NCI-H510A treated with DMSO at 0.1 percent for 48 hours (cell line): ENCODE results near the gene ASPN.
A peak's percentile ranks its signal among the peaks of the same experiment; 100 is the strongest.

Experiments
- DNase-seq: peaks from one replicate; lab custom pipeline; 2025; lab: John Stamatoyannopoulos, UW

The ASPN gene

GRCh38 chr9:92504881-92505280 lies 22.6 kb upstream of the ASPN start:
- DNase-seq: no peak

DNA sequence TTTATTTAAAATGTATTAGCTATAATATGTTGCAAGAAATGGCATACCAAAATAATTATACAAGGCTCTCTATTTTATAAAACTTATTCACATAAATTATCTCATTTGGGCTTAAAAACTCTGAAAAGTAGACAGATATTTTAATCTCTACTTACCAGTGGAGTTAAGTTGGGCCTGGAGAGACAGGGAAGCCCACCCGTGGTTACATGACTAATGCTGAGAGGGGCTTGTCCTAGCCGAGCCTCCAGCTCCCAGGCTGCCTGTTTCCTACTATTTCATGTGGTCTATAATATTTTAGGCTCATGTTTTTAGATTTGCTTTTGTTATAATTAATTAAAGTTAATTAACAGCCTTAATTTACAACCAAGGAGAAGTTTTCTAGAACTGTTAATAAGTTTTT lies 20.9 kb upstream of the ASPN start:
- DNase-seq: no peak

DNA sequence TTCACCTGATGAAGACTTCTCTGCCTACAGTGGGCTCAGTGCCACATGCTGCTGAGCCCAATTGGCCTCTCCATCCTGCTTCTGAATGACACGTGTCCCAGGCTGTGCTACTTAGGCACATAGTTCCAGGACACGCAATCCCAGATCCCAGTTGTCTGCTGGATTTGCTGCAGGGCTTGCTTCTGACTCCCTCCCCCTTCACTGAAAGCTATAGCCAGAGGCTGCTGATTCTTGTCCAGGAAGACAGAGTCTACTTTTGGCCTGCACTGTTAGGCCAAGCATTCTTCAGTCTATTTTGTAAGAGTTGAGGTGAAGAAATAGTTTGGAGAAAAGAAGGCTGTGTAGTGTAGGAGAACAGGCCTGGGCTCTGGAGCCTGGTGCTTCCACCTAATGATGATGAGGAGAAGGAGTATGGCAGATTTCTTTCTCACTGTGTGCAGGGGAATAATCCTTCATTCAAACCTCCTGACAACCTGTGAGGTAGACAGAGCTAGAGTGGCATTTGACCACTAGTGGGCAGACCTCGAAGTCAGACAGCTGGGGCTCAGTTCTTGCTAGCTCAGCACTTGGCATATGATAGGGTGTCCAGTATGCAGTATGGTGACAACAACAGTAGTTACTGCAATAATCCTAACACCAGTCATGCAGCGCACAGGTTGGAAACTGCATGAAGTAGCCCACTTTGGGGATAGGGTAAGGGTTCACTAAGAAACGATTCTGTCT lies 19.5 kb upstream of the ASPN start:
- peak; percentile 49 for DNase-seq

- no peak for DNase-seq
Measured at GRCh38 chr9:92500725-92501124, 18.4 kb upstream of the ASPN start.

GRCh38 chr9:92499701-92500100 lies 17.4 kb upstream of the ASPN start:
- DNase-seq: no peak

DNA sequence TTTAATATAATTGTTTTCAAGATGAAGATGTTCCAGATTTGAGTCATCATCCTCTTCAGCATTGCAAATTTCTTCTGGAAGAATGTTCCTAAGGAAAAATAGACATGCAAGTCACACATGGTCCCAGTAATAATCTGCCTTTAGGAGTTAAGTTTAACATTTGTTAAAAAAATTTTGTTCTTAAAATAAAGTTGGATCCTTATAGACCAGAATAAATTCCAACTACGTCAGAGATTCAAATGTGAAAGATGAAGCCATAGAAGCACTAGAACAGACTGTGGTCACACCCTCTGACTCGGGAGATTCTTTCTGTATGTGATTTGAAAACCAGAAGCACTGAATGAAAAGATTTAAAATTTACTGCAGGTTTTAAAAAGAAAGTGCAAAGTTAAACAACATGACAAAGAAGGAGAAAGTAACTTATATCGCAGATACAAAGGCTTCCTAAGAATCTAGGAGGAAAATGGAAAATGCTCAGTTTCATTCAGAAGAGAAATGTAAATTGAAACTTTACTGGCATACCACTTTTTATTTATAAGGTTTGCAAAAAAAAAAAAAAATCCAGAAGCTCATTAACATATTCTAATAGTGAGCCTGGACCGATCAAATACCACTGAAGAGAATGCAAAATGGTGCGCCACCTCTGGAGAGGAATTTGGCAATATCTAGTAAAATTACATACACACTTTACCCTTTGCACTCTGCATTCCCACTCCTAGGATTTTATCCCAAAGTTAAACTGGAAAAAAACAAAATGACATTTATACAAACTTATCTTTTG lies 14.3 kb upstream of the ASPN start:
- no peak for DNase-seq

DNA sequence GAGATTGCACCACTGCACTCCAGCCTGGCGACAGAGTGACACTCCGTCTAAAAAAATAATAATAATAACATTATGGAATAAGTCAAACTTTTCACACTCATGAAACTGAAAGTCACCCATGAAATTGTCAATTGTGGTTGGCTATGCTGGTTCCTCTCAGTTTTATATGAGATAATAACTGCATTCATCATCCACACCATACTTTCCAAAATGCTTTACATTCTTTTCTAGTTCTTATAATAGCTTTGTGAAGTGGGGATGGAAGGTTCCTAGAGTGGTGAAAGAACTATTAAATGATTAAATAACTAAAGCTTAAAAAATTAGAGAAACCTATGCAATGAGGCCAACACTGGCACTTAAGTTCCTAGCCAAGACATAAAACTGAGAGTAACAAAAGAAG lies 12.6 kb upstream of the ASPN start:
- no peak for DNase-seq

DNA sequence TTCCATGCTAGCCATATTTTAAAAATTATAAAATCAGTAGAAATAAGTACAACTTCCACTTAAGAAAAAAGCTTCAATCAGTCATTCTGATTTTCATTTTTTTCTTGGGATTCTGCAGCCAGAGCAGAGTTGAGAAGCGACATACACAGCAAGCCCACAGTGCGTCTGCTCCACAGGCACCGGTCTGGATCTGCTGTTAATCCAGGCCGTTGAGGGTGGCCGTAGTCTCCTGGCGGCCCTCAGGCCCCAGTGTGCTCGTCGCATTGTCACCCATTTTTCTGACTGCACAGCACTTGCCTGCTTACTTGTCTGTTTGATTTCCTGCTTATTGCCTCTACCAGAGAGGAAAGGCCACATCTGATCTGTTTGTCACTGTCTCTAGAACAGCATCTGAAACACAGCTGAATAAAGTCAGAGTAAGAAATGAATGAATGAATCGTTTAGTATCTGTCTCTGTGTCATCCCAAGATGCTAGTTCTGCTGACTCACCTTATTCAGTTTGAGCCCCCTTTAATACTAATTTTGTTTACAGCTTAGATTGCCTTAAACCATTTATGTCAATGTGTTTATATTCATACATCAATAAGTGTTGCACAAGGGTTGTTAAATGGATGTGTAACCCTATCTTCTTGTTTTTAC lies 11.6 kb upstream of the ASPN start:
- DNase-seq: no peak

DNA sequence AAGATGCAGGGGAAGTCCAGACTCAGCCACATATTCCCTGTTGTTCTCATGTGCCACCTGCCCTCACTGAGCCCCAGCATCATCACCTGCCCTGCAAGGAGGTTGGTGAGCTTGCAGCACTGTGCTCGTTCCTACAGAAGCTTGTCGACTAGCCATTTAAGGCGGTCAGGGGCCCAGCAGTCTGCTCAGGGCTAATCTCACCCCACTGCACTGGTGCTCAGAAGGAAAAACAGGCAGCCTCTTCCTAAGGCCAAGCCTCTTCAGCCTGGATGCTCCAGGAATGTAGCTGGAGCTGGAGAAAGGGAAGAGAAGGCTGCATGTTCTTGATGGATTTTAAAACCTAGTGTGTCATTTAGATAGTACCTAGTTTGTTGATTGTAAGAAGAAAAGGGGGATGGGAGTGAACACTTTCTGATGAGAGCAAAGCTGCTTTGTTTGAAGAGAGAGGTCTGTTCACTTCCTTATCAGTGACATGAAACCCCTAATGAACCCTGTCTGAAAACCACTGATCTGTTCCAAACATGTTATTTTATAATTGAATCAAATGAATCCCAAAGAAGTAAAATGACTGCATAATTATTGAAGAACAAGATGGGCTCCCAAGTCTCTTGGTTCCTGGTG lies 10.6 kb upstream of the ASPN start:
- no peak for DNase-seq

- no peak for DNase-seq
Measured at GRCh38 chr9:92488681-92489550, 6.6 kb upstream of the ASPN start.

DNA sequence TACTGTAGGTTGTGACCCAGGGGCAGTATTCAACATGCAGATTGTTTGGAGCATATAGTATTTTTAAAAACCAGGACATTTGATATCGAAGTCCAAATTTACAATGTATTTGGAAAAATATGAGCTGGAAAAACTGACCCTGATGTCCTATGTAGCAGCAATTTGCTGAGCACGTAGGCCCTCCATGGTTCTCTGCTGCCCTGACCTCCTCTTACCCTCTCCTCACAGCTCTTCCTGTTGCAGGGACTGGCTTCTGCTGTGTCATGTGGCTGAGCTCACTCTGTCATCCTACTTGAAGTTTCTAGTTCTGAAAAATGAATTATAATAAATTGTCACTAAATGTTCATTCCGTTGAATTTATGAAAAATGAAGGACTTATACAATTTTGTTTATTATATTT lies 4.1 kb upstream of the ASPN start:
- DNase-seq: no peak

DNA sequence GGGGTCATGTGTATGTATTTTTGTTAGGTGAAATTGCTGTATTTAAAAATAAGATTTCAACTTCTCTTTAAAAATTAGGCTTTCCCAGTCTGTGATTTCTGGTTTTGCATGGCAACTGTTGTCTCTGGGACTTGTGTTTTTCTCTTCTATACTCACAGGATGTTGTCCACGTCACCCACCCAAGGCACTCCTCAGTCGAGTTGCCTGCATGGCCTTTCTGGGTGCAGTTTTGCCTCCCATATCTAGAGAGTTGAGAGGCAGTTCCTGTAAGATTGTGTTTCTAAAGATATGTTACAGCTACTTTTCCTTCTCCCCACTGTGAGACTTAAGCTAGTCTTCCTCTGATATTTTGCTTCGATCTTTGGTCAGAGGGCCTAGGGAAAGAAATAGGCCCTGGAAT lies 2.3 kb upstream of the ASPN start:
- no peak for DNase-seq

GRCh38 chr9:92483627-92484545 lies 1.6 kb upstream of the ASPN start:
- no peak for DNase-seq

- DNase-seq: no peak
Measured at GRCh38 chr9:92482805-92483204, 499 bp upstream of the ASPN start.

GRCh38 chr9:92480986-92481633 lies 1.2 kb downstream of the ASPN start:
- DNase-seq: no peak

DNA sequence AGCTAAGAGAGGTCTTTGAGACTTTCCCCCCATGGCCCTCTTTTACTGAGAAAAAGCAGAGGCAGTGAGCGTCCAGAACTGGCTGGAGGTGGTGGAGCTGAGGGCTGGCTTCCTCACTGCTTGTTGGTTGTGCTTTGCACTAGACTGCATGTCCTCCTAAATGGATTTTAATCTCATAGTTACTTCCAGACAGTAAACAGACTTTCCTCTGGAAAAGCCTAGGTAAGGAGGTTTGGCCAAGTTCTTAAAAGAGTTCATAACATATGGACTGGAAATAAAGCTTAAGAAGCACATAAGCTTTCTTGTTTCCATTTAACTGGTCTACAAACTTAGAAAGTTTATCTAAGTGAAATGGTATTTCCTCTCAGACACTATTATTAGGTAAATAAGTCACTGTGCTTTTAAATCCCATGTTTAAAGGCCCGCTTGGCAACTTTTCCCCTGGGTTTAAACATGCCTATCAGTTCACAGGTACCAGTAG lies 2.0 kb downstream of the ASPN start:
- DNase-seq: no peak

GRCh38 chr9:92479346-92479745 lies 3.0 kb downstream of the ASPN start:
- DNase-seq: no peak

- DNase-seq: no peak
Measured at GRCh38 chr9:92478783-92479182, 3.5 kb downstream of the ASPN start.

GRCh38 chr9:92476962-92477361 lies 5.3 kb downstream of the ASPN start:
- no peak for DNase-seq

GRCh38 chr9:92474587-92474986 lies 7.7 kb downstream of the ASPN start:
- no peak for DNase-seq
